Gastroesophageal sphincter (tissue), 4 donors: Measurements from ENCODE around the gene SELENOO. TPM values are rescaled to one million over a fixed set of nuclear protein-coding genes. Genes with fewer than 3 reads are reported as not detected.

Experiments
- ATAC-seq: fragments of 150-250 bp; one replicate; pipeline ENCODE4 v1.9.1; 2016; ENCODE audit warnings: mild to moderate bottlenecking, moderate library complexity
- H3K27ac ChIP-seq, 4 donors: fragments of 200-600 bp; sonication (generic) in 3 of 4; 1 replicate in 3 of 4; 2 replicates in 1 of 4; pipeline ENCODE4 v1.5.1; 2016 to 2019
- H3K27me3 ChIP-seq: fragments of 200-600 bp; sonication (generic); one replicate; pipeline ENCODE4 v1.5.1; 2019
- H3K36me3 ChIP-seq, 2 donors: fragments of 200-600 bp; sonication (generic); one replicate each; pipeline ENCODE4 v1.5.1; 2019; ENCODE audit warnings: control low read depth in 1 of 2
- H3K4me1 ChIP-seq, 3 donors: fragments of 200-600 bp; sonication (generic); 1 replicate in 2 of 3; 2 replicates in 1 of 3; pipeline ENCODE4 v1.5.1; 2016 to 2019; ENCODE audit warnings: control low read depth in 2 of 3
- H3K4me3 ChIP-seq, 2 donors: fragments of 200-600 bp; sonication (generic); one replicate each; pipeline ENCODE4 v1.5.1; 2019; ENCODE audit warnings: mild to moderate bottlenecking in 1 of 2, moderate library complexity in 1 of 2
- H3K9me3 ChIP-seq, 3 donors: fragments of 200-600 bp; sonication (generic); one replicate each; pipeline ENCODE4 v1.5.1; 2017 to 2019; ENCODE audit warnings: control low read depth in 2 of 3
- CTCF ChIP-seq, 4 experiments: fragments of 200-600 bp in 2 of 4; fragments of 450-650 bp in 2 of 4; sonication (generic) in 1 of 4; IDR thresholded peaks; one replicate each; pipeline ENCODE4 v1.5.1; 2017 to 2019; ENCODE audit warnings: antibody characterized with exemption in 4 of 4, mild to moderate bottlenecking in 2 of 4, moderate library complexity in 2 of 4
- EP300 ChIP-seq: sonication (generic); formaldehyde crosslinking; IDR thresholded peaks from one replicate; pipeline ENCODE4 v1.6.1; 2017; ENCODE audit warnings: antibody characterized with exemption, mild to moderate bottlenecking
- POLR2A ChIP-seq, 2 donors: fragments of 450-650 bp; IDR thresholded peaks; one replicate each; pipeline ENCODE4 v1.6.1; 2017; ENCODE audit warnings: antibody characterized with exemption in 2 of 2, mild to moderate bottlenecking in 2 of 2, moderate library complexity in 1 of 2
- POLR2AphosphoS5 ChIP-seq: sonication (generic); formaldehyde crosslinking; IDR thresholded peaks from one replicate; pipeline ENCODE4 v1.6.1; 2017; ENCODE audit warnings: antibody characterized with exemption
- WGBS, 2 donors: methylation state at CpG; one replicate each; pipeline ENCODE4 v1.1.5; 2018; ENCODE audit warnings: low coverage in 1 of 2; 5-methylcytosine and 5-hydroxymethylcytosine counted together
- total RNA-seq, 4 donors: library from RNA; depleted of rRNA; stranded (reverse); fragments of >200 nt; gene quantifications; one replicate each; pipeline ENCODE4 v1.1.0, GENCODE V29; 2016

SELENOO gene
- total RNA-seq, 4 donors from 2014 or later, result 19.9 to 42.6 (median 27.3) TPM

- peaks cover 0 to 97% of the 10 kb centered on the region in 2 donors for H3K36me3 ChIP-seq
- H3K27me3 ChIP-seq, result no peaks in the 10 kb centered on the region
- H3K9me3 ChIP-seq, result no peaks in the 10 kb centered on the region
- TF ChIP-seq POLR2A (IDR thresholded peaks at IDR 0.05) (no peak), CTCF (IDR thresholded peaks at IDR 0.05) (no peak), POLR2AphosphoS5 (no peak), EP300 (no peak)
- H3K27ac ChIP-seq, result no peak overlapping the region
- ATAC-seq, result no peak
- WGBS, 2 donors, result 60 to 98% methylated on average over 1 to 8 of the region's 25 CpGs
- H3K4me1 ChIP-seq, result no peaks in the 10 kb centered on the region
- H3K4me3 ChIP-seq, result no peak overlapping the region
Measured at GRCh38 chr22:50227579-50228215, 26.9 kb downstream of the SELENOO start.

- TF ChIP-seq EP300 (no peak), POLR2A (IDR thresholded peaks at IDR 0.05) (no peak), POLR2AphosphoS5 (no peak), CTCF (IDR thresholded peaks at IDR 0.05) (no peak)
- Histone ChIP-seq H3K27me3 (no peaks in the 10 kb centered on the region), H3K27ac (no peak overlapping the region), H3K4me1 (no peaks in the 10 kb centered on the region), H3K4me3 (no peak overlapping the region), H3K36me3 (peaks cover 0 to 97% of the 10 kb centered on the region in 2 donors), H3K9me3 (no peaks in the 10 kb centered on the region)
- no peak for ATAC-seq
- WGBS, 2 donors, result 94% methylated on average over 3 of the region's 9 CpGs; no CpG with 5 or more reads in 1 of the 2 donors
Measured at GRCh38 chr22:50228366-50228765, 27.6 kb downstream of the SELENOO start.

GRCh38 chr22:50229370-50229769 is 28.6 kb downstream of the SELENOO start:
- no peaks in the 10 kb centered on the region for H3K27me3 ChIP-seq
- H3K27ac ChIP-seq, result no peak overlapping the region
- TF ChIP-seq POLR2A (IDR thresholded peaks at IDR 0.05), result no peak
- TF ChIP-seq CTCF (IDR thresholded peaks at IDR 0.05), result no peak
- TF ChIP-seq POLR2AphosphoS5, result no peak
- TF ChIP-seq EP300, result no peak
- ATAC-seq, result no peak
- no peaks in the 10 kb centered on the region for H3K9me3 ChIP-seq
- H3K4me1 ChIP-seq, result no peaks in the 10 kb centered on the region
- peaks cover 0 to 92% of the 10 kb centered on the region in 2 donors for H3K36me3 ChIP-seq
- WGBS, 2 donors, result 80% methylated on average over 7 of the region's 16 CpGs; no CpG with 5 or more reads in 1 of the 2 donors
- no peak overlapping the region for H3K4me3 ChIP-seq

GRCh38 chr22:50232481-50233151 is 31.8 kb downstream of the SELENOO start:
- no peaks in the 10 kb centered on the region for H3K4me1 ChIP-seq
- no peak overlapping the region for H3K4me3 ChIP-seq
- 77 to 89% methylated on average over 13 to 14 of the region's 20 CpGs for WGBS, 2 donors
- H3K27me3 ChIP-seq, result no peaks in the 10 kb centered on the region
- ATAC-seq, result no peak
- H3K27ac ChIP-seq, result no peak overlapping the region
- no peaks in the 10 kb centered on the region for H3K9me3 ChIP-seq
- peaks cover 0 to 81% of the 10 kb centered on the region in 2 donors for H3K36me3 ChIP-seq
- no peak for TF ChIP-seq POLR2A (IDR thresholded peaks at IDR 0.05)
- TF ChIP-seq CTCF (IDR thresholded peaks at IDR 0.05), result no peak
- TF ChIP-seq EP300, result no peak
- no peak for TF ChIP-seq POLR2AphosphoS5

GRCh38 chr22:50233223-50233622 is 32.4 kb downstream of the SELENOO start:
- Histone ChIP-seq H3K4me3 (no peak overlapping the region), H3K27me3 (no peaks in the 10 kb centered on the region), H3K36me3 (peaks cover 0 to 81% of the 10 kb centered on the region in 2 donors), H3K4me1 (no peaks in the 10 kb centered on the region), H3K27ac (no peak overlapping the region), H3K9me3 (no peaks in the 10 kb centered on the region)
- ATAC-seq, result no peak
- TF ChIP-seq POLR2A (IDR thresholded peaks at IDR 0.05), result no peak
- no peak for TF ChIP-seq CTCF (IDR thresholded peaks at IDR 0.05)
- no peak for TF ChIP-seq EP300
- TF ChIP-seq POLR2AphosphoS5, result no peak
- 83% methylated on average over 7 of the region's 18 CpGs; no CpG with 5 or more reads in 1 of the 2 donors for WGBS, 2 donors
